SKM-1 treated with dmso at 0.1 percent for 144 hours (cell line): ENCODE data around the gene L3HYPDH.
A peak's percentile ranks its signal among the peaks of the same experiment; 100 is the strongest.

ENCODE experiments used
- DNase-seq: peaks from one replicate; lab custom pipeline; 2025; ENCODE audit not compliant: unreplicated experiment; lab: John Stamatoyannopoulos, UW

L3HYPDH gene

DNA sequence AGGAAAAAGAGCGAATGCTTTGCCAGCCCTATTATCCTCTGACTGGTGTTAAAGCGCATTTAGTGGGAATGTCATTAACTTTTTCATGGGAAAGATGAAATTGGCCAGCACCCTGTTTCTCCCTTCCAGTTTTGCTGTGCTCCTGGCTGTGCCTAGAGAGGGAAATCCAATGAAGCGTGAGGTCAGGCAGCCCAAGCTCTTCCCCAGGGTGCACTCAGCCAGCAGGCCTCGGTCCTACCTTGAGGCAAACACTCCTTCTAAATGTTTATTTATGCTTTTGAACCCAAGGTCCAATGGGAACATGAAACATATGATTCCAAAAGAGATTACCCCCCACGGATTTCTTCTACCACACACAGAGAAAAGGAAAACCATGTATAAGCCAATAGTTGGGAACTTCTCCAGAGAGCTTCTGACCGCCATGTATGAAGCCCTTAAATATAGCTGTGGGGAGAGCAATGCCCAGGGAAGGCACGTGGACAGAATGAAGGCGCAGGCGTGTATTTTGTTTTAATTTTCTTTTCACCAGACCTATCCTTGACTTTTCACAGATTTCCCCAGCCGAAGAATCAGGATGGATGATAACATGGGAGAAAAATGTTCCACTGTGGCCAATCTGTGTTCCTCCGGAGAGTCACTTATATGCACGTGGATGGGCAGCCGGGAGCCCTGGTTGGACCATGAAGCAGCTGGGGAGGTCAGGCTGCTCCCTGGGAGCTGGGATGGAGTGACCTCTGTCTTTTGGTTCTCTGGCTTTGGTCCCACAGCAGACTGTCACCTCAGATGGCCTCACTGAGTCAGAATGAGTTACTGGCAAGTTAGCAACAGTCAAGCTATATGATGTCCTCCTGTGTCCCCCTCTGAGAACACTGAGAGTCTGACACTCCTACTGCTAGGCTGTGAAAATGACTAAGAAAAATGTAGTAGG, 56.3 kb downstream of the L3HYPDH start:
- DNase-seq: no peak

DNA sequence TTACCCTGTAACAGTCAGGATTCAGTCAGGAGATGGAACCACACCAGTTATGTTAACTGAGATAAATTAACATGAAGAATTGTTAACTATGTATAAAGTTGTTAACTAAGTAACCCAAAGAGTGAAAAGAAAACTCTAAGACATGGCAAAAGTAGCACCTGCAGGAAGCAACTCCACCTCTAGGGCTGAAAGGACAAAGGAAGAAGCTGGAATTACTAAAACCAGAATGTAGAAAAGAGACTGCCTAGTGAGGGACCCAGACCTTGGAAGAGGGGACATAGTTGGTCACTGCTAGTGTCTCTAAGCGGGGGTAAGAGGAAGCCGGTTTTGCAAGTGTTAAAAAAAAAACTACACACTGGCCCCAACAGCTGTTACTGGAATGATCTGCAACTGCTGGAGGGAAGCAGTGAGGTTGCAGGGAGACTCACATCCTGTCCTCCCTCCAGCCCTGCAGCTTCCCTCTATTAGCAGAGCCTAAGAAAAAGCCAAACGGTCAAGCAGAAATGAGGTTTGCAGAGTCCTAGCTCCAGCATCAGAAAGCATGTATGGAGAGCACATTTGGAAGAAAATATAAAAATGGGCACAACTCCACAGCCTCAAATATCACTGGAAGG, 58.8 kb downstream of the L3HYPDH start:
- peak; percentile 18 for DNase-seq

DNA sequence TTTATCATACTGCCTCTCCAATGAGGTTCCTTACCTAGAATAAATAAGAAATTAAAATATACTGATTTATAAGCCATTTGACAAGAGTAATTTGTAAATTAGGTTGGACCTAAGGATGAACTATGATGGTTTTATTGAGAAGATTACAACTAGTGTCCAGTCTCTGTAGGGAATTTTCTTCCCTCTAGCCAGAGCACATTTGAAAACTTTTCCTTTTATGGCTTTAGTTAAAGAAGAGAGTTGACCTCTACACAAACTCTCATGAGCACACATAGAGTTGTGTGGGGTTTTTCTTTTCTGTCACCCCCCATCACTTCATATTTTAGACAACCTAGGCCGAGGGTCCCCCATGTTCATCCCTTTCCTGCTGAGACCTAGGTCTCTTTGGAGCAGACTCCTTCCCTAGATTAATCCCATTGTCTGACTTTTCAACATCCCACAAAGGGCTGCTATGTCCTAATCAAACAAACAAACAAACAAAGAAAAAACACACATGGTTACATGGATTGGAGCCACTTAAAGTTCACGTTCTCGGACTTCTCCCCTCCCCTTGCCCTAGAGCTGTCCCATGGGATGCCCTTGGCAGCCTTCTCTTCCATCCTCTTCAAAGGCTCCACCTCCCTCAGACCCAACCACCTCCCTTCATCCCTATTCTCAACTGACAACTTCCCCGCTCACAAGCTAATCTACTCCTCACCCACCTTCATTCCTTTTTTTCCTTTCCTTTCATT, 59.7 kb downstream of the L3HYPDH start:
- DNase-seq: no peak
